Epithelial cell of proximal tubule (primary cell): ENCODE results near the gene RAI1. TPM values are rescaled to one million over a fixed set of nuclear protein-coding genes. Genes with fewer than 3 reads are reported as not detected.

Experiments used
- DNase-seq: peaks from one replicate; pipeline ENCODE4 v3.0.0-alpha.2; 2011; ENCODE audit warnings: low read depth
- H3K4me3 ChIP-seq: 2 replicates; pipeline ENCODE4 v1.5.1; 2011; ENCODE audit warnings: low read depth, mild to moderate bottlenecking, low read length
- total RNA-seq: library from RNA; depleted of rRNA; stranded (reverse); fragments of >200 nt; gene quantifications from 2 replicates; pipeline ENCODE4 v1.2.3, GENCODE V29; 2015
- TF ChIP-seq, protein P1 (sequence below): conservative IDR thresholded peaks from 2 replicates; pipeline ENCODE4 v1.5.1; 2012; ENCODE audit warnings: low read depth, mild to moderate bottlenecking, low read length

The RAI1 gene
- total RNA-seq, 1 donor from 2014 or later: 13.7 TPM

DNA sequence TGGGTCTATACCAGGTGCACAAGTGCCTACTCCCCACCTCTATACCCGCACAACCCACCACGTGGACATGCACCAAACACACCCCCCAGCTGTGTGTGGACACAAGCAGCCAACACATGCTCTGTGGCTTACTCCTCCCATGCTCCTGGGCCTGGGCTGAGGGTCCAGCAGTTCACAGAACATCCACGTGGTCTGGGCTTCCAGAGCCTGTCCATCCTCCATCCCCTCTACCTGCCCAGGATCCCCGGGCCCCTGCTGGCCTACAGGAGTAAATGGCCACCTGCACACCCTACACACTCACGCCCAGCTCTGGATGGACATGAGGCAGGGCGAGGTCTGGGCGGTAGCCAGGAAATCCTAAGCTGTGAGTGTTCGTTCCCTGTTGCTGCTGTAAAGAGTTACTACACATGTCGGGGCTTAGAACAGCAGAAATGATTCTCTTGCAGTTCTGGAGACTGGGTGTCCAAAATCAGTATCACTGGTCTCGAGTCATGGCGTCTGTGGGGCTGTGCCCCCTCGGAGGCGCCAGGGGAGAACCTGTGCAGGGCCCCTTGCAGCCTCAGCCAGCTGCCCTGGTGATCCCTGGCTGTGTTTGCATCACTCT is 15.0 kb upstream of the RAI1 start:
- H3K4me3 ChIP-seq: no peak overlapping the region
- TF ChIP-seq, protein P1, sequence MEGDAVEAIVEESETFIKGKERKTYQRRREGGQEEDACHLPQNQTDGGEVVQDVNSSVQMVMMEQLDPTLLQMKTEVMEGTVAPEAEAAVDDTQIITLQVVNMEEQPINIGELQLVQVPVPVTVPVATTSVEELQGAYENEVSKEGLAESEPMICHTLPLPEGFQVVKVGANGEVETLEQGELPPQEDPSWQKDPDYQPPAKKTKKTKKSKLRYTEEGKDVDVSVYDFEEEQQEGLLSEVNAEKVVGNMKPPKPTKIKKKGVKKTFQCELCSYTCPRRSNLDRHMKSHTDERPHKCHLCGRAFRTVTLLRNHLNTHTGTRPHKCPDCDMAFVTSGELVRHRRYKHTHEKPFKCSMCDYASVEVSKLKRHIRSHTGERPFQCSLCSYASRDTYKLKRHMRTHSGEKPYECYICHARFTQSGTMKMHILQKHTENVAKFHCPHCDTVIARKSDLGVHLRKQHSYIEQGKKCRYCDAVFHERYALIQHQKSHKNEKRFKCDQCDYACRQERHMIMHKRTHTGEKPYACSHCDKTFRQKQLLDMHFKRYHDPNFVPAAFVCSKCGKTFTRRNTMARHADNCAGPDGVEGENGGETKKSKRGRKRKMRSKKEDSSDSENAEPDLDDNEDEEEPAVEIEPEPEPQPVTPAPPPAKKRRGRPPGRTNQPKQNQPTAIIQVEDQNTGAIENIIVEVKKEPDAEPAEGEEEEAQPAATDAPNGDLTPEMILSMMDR: no peak

DNA sequence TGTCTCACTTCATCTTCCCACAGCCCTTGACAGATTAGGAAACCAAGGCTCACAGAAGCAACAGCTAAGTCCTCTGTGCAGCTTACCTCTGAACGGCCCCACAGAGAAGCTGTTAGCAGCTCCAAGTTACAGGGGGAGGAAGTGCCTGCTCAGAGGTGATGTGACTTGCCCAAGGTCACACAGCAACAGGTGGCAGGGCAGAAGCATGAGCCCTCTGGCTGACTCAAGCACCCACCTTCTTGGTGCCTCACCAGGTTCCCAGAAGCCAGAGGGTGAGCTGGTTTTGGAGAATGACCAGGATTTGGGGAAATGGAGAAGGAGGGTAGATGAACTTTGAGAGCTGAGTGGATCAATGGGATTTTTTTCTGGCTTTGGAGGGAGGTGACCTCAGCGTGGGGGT is 14.0 kb upstream of the RAI1 start:
- no peak for DNase-seq
- TF ChIP-seq, protein P1: no peak
- no peak overlapping the region for H3K4me3 ChIP-seq

More for the DNA sequence above, 15.0 kb upstream of the RAI1 start:
- DNase-seq: no peak

DNA sequence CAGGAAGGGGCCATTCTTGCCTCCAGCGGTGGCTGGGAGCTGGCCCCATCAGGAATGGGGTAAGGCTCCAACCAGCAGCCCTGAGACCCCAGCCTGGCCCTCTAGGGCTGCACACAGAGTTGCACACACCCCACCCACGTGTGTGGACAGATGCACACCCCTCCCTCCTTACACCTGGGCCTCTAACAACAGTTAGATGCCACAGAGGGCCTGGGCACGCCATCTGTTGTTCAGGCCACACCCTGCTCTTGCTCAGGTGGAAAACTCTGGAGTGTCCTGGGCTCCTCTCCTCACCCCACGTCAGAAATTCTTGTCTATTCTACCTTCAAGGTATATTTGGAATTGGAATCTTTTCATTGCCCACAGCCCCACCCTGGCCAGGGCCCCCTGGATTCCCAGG is 13.3 kb upstream of the RAI1 start:
- TF ChIP-seq, protein P1: no peak
- DNase-seq: no peak
- H3K4me3 ChIP-seq: no peak overlapping the region

DNA sequence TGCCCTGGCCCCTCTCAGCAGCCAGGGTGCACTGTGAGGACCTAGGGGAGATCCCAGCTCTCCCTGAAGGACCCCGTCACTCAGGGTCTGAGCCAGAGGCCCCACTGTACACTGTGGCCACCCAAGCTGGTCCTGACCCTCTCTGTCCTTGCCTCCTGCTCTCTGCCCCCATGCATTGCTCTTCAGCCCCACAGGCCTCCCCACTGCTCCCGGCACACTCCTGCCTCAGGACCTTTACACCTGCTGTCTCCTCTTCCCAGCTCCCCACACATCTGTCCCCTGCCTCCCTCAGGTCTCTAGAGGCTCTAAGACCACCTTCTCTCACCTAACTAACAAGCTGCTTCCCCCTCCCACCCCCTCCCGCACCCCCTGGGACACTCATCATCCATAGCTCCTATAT is 12.9 kb upstream of the RAI1 start:
- TF ChIP-seq, protein P1: no peak
- DNase-seq: no peak
- no peak overlapping the region for H3K4me3 ChIP-seq

DNA sequence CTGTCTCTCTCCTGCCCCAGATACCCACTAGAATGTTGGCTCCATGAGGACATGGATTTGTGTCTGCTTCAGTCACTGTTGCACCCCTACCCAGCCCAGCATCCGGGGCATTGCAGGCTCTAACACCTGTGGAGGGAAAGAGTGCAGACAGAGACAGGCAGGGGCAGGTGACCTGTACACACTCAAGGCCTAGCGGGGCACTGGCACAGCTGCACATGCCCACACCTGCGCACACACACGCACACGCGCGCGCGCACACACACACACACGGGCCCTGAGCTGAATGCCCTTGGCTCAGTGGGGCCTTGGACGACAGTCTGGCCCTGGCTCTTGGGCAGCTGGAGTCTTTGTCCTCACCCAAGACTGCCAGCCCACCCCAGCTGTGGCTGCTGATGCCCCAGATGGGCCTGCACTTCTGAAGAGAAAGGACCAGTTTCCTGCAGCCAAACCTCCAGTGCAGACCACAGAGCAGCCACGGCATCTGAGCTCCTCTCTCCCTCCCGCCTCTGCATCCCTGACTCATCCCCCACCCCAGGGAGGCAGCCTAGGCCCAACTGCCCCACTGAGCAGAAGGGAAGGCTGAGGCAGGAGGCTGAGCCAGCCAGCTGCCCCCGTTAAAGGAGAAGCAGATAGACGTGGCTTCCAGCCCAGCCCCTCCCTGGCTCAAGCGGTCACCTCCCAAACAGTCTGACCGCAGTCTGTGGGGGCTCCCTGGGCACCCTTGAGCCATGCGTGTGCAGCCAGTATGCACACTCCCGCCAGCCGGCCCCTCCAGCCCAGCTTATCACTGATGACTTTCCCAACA is 12.3 kb upstream of the RAI1 start:
- H3K4me3 ChIP-seq: no peak overlapping the region
- TF ChIP-seq, protein P1: no peak
- DNase-seq: no peak

DNA sequence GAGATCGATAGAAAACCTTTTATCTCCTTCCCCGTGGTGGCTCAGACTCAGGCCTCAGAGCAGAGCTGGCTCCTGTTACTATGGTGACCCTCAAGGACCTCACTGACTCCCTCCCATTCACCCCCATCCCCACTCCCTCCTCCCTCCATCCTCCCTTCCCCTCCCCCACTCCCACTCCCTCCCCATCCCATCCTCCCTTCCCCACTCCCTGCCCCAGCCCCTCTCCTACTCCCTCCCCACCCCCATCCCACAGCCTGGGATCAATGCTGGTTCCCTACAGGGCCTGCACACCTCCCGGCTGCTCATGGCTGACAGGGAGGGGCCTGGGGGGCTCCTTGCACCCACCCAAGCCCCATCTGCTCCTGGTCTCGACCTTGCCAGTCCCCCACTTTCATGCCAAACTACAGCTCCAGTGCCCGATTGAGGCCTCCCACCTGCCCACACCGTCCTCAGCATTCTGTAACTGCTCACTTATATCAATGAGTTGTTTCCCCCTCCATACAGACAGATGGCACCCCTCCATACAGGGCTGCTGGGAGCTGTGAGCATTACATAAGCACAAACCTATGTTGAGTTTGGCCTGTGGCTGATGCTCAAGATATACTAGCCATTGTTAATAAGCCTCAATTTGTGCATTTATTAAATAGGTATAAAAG is 11.6 kb upstream of the RAI1 start:
- no peak for DNase-seq
- TF ChIP-seq, protein P1: no peak
- H3K4me3 ChIP-seq: no peak overlapping the region
